ENCODE measurements around the gene UMODL1. TPM values are rescaled to one million over a fixed set of nuclear protein-coding genes. Genes with fewer than 3 reads are reported as not detected.

The UMODL1 gene
- total and polyA plus RNA-seq, 8 donors, result 0.10 to 0.69 (median 0.48) TPM; not detected in 1

- Histone ChIP-seq H3K36me3 (no peaks in the 10 kb centered on the region), H3K9me3 (no peaks in the 10 kb centered on the region), H3K27ac (no peak overlapping the region), H3K4me3 (no peak overlapping the region), H3K4me1 (peaks cover 0 to 32% of the 10 kb centered on the region in 2 donors), H3K27me3 (peaks cover 4 to 69% of the 10 kb centered on the region in 2 donors)
- DNase-seq (peak in 1 of 4 donors; percentile 62), ATAC-seq (no peak)
- intact Hi-C loops (cut with DNase I), result no loop called here
- TF ChIP-seq CTCF (IDR thresholded peaks at IDR 0.05), result no peak
Measured at GRCh38 chr21:42124081-42124480, 53.0 kb downstream of the UMODL1 start.

- intact Hi-C loops (cut with DNase I), result no loop called here
- Histone ChIP-seq H3K27ac (no peak overlapping the region), H3K4me1 (peaks cover 0 to 29% of the 10 kb centered on the region in 2 donors), H3K36me3 (no peaks in the 10 kb centered on the region), H3K4me3 (no peak overlapping the region), H3K27me3 (peaks cover 4 to 60% of the 10 kb centered on the region in 2 donors), H3K9me3 (no peaks in the 10 kb centered on the region)
- DNase-seq (peak in 1 of 4 donors; percentile 62), ATAC-seq (no peak)
- no peak for TF ChIP-seq CTCF (IDR thresholded peaks at IDR 0.05)
Measured at GRCh38 chr21:42124826-42125570, 53.9 kb downstream of the UMODL1 start.

- H3K27me3 ChIP-seq, result peaks cover 4 to 51% of the 10 kb centered on the region in 2 donors
- peak; percentile 81 for ATAC-seq
Measured at GRCh38 chr21:42125571-42126544, 54.7 kb downstream of the UMODL1 start.

GRCh38 chr21:42127164-42128150, 56.3 kb downstream of the UMODL1 start:
- DNase-seq (peak in 1 of 4 donors; percentile 49), ATAC-seq (no peak)
- Histone ChIP-seq H3K27ac (no peak overlapping the region), H3K9me3 (no peaks in the 10 kb centered on the region), H3K4me3 (no peak overlapping the region), H3K27me3 (peaks cover 0 to 35% of the 10 kb centered on the region in 2 donors), H3K36me3 (no peaks in the 10 kb centered on the region), H3K4me1 (peaks cover 0 to 20% of the 10 kb centered on the region in 2 donors)
- TF ChIP-seq CTCF (IDR thresholded peaks at IDR 0.05), result no peak
- intact Hi-C loops (cut with DNase I), result no loop called here

More at GRCh38 chr21:42125571-42126544, 54.7 kb downstream of the UMODL1 start:
- peak in 3 of 4 donors; percentile 61 to 76 (median 74) for DNase-seq
- no peaks in the 10 kb centered on the region for H3K36me3 ChIP-seq
- no peak overlapping the region for H3K4me3 ChIP-seq
- H3K9me3 ChIP-seq, result no peaks in the 10 kb centered on the region
- intact Hi-C loops (cut with DNase I), result no loop called here
- H3K4me1 ChIP-seq, result peaks cover 0 to 23% of the 10 kb centered on the region in 2 donors
- no peak for TF ChIP-seq CTCF (IDR thresholded peaks at IDR 0.05)
- no peak overlapping the region for H3K27ac ChIP-seq
